CD4-positive, alpha-beta T cell treated with Interferon gamma for 1 hour (primary cell): Measurements from ENCODE around the gene KATNA1.

Source experiments
- DNase-seq: peaks from one replicate; pipeline ENCODE4 v3.0.0-alpha.2; 2020

Gene KATNA1

DNA sequence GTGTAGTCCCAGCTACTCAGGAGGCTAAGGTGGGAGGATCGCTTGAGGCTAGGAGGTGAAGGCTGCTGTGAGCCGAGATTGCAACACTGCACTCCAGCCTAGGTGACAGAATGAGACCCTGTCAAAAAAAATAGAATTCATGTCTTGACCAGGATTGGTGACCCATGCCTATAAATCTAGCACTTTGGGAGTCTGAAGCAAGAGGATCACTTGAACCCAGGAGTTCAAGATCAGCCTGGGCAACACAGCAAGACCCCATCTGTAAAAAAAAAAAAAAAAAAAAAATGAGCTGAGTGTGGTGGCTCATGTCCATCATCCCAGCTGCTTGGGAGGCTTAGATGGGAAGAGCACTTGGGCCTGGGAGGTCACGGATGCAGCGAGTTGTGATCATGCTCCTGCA lies 48.0 kb downstream of the KATNA1 start:
- no peak for DNase-seq

DNA sequence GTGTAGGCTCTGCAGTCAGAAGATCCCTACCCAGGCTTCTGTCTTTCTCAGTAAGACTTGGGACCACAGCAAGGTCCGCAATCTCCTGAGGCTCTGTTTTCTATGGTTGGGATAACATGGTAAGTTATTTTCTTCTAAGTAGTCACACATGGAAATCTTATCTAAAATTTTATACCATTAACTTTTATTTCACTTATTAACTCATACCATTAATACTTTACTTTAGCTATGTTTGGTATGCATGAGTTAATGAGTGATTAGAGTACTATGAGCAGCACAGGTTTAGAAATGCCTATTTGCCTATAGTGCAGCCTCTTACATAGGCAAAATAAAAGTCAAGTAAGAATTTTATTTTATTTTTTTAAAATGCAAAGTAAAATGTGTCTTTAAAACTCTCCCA lies 55.1 kb downstream of the KATNA1 start:
- no peak for DNase-seq

GRCh38 chr6:149592983-149593382 lies 55.5 kb downstream of the KATNA1 start:
- no peak for DNase-seq

- DNase-seq = no peak
Observed at GRCh38 chr6:149586149-149586548, 62.4 kb downstream of the KATNA1 start.

DNA sequence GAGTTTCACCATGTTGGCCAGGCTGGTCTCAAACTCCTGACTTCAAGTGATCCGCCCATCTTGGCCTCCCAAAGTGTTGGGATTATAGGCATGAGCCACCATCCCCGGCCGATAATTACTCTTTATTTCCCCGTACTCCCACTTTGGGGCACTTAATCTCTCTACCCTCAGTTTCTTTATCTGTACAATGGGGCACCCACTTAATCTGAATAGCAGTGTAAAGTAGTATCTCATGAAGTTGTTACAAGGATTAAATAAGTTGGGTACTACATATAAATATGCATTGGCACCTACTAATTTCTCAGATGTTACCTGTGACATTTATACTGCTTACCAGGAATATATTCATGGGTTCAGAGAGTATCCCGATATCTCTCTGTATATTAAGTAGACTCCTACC lies 67.2 kb downstream of the KATNA1 start:
- no peak for DNase-seq

- DNase-seq = no peak
Observed at GRCh38 chr6:149580880-149581279, 67.6 kb downstream of the KATNA1 start.

- DNase-seq = no peak
Observed at GRCh38 chr6:149567945-149568585, 80.4 kb downstream of the KATNA1 start.

DNA sequence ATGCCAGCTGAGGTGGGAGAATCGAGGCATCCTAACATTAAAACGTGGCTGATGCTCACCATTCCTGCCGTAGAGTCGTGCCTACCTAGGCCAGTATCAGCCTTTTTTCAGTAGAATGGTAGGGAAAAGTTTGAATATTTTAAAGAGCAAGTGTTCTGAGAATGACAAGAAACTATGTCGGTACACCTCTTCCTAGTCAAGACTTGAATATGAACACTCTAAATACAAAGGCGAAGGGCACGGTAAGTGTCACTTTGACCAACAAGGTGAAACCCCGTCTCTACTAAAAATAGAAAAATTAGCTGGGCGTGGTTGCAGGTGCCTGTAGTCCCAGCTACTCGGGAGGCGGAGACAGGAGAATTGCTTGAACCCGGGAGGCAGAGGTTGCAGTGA lies 81.3 kb downstream of the KATNA1 start:
- no peak for DNase-seq

GRCh38 chr6:149566410-149567193 lies 81.9 kb downstream of the KATNA1 start:
- DNase-seq = peak; percentile 43

GRCh38 chr6:149565527-149566409 lies 82.7 kb downstream of the KATNA1 start, which contains the start of gene GINM1:
Gene GINM1 (plus strand): TSS chr6:149566375. CDS start chr6:149566415, 40 bp downstream.
- DNase-seq = peak; percentile 94

- DNase-seq = no peak
Observed at GRCh38 chr6:149563928-149564325, 84.6 kb downstream of the KATNA1 start.

GRCh38 chr6:149563203-149563927 lies 85.1 kb downstream of the KATNA1 start:
- no peak for DNase-seq

GRCh38 chr6:149560736-149561135 lies 87.8 kb downstream of the KATNA1 start:
- no peak for DNase-seq

- DNase-seq = no peak
Observed at GRCh38 chr6:149559389-149559788, 89.1 kb downstream of the KATNA1 start.

DNA sequence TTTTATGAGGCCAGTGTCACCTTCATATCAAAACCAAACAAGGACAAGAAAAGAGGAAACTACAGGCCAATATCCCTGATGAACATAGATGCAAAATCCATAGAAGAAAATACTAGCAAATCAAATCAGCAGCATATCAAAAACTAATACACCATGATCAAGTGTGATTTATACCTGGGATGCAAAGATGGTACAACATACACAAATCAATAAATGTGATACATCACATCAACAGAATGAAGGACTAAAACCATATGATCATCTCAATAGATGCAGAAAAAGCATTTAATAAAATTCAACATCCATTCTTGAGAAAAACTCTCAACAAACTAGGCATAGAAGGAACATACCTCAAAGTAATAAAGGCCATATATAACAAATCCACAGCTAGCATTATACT lies 90.5 kb downstream of the KATNA1 start:
- no peak for DNase-seq

GRCh38 chr6:149551920-149552319 lies 96.6 kb downstream of the KATNA1 start:
- DNase-seq = no peak

- peak; percentile 96 for DNase-seq
Observed at GRCh38 chr6:149545754-149546471, 102.6 kb downstream of the KATNA1 start, which contains the start of gene PPIL4. Gene PPIL4 (minus strand): TSS chr6:149546043. CDS start chr6:149546005, 38 bp downstream.

GRCh38 chr6:149545258-149545753 lies 103.2 kb downstream of the KATNA1 start:
- DNase-seq = peak; percentile 83
